ENCODE measurements around the gene CHST10. TPM values are rescaled to one million over a fixed set of nuclear protein-coding genes. Genes with fewer than 3 reads are reported as not detected.
A peak's percentile ranks its signal among the peaks of the same experiment; 100 is the strongest.

Gene CHST10
- total RNA-seq, 4 donors from 2014 or later = 0.95 to 6.6 (median 2.8) TPM

- no peak overlapping the region for H3K27ac ChIP-seq
- no peak for DNase-seq
- H3K36me3 ChIP-seq = no peaks in the 10 kb centered on the region
- no peaks in the 10 kb centered on the region for H3K9me3 ChIP-seq
- H3K4me1 ChIP-seq = no peaks in the 10 kb centered on the region
- no peak for TF ChIP-seq POLR2A (IDR thresholded peaks at IDR 0.05)
- no peak for TF ChIP-seq CTCF (IDR thresholded peaks at IDR 0.05)
- no peak overlapping the region for H3K4me3 ChIP-seq
- H3K27me3 ChIP-seq = no peaks in the 10 kb centered on the region
Observed at GRCh38 chr2:100425573-100426383, 8.3 kb upstream of the CHST10 start.

GRCh38 chr2:100425107-100425506 is 7.6 kb upstream of the CHST10 start:
- TF ChIP-seq POLR2A (IDR thresholded peaks at IDR 0.05) (no peak), CTCF (IDR thresholded peaks at IDR 0.05) (no peak)
- no peak overlapping the region for H3K27ac ChIP-seq
- no peak overlapping the region for H3K4me3 ChIP-seq
- no peaks in the 10 kb centered on the region for H3K36me3 ChIP-seq
- no peaks in the 10 kb centered on the region for H3K27me3 ChIP-seq
- no peaks in the 10 kb centered on the region for H3K9me3 ChIP-seq
- no peak for DNase-seq
- H3K4me1 ChIP-seq = no peaks in the 10 kb centered on the region

GRCh38 chr2:100424277-100424875 is 6.9 kb upstream of the CHST10 start:
- TF ChIP-seq POLR2A (IDR thresholded peaks at IDR 0.05) (no peak), CTCF (IDR thresholded peaks at IDR 0.05) (no peak)
- H3K4me1 ChIP-seq = no peaks in the 10 kb centered on the region
- H3K9me3 ChIP-seq = no peaks in the 10 kb centered on the region
- no peak overlapping the region for H3K27ac ChIP-seq
- no peak overlapping the region for H3K4me3 ChIP-seq
- H3K36me3 ChIP-seq = no peaks in the 10 kb centered on the region
- no peaks in the 10 kb centered on the region for H3K27me3 ChIP-seq
- DNase-seq = no peak

- TF ChIP-seq CTCF (IDR thresholded peaks at IDR 0.05) (no peak), POLR2A (IDR thresholded peaks at IDR 0.05) (no peak)
- H3K27ac ChIP-seq = no peak overlapping the region
- no peaks in the 10 kb centered on the region for H3K36me3 ChIP-seq
Observed at GRCh38 chr2:100423631-100424030, 6.2 kb upstream of the CHST10 start.

GRCh38 chr2:100422320-100423055 is 5.0 kb upstream of the CHST10 start:
- no peak for DNase-seq
- H3K4me1 ChIP-seq = no peaks in the 10 kb centered on the region
- H3K36me3 ChIP-seq = no peaks in the 10 kb centered on the region
- no peak overlapping the region for H3K27ac ChIP-seq
- H3K27me3 ChIP-seq = no peaks in the 10 kb centered on the region
- H3K4me3 ChIP-seq = no peak overlapping the region
- peak in 4 of 6 experiments; percentile 17 to 32 (median 20) for TF ChIP-seq CTCF (IDR thresholded peaks at IDR 0.05)
- TF ChIP-seq POLR2A (IDR thresholded peaks at IDR 0.05) = no peak
- H3K9me3 ChIP-seq = no peaks in the 10 kb centered on the region

More at GRCh38 chr2:100423631-100424030, 6.2 kb upstream of the CHST10 start:
- Histone ChIP-seq H3K4me1 (no peaks in the 10 kb centered on the region), H3K9me3 (no peaks in the 10 kb centered on the region), H3K4me3 (no peak overlapping the region), H3K27me3 (no peaks in the 10 kb centered on the region)
- DNase-seq = no peak
